Activated naive CD4-positive, alpha-beta T cell treated with anti-CD3 and anti-CD28 coated beads, Interleukin-2, amount 10 ng/mL, durations not matched to agents 7 days and 5 days (primary cell): Measurements from ENCODE around the gene IRGQ.
"Not testable (repeated sequence)": the region's sequence is repeated elsewhere in the genome, so short reads cannot be mapped to it uniquely, and the experiment has no call there.

Experiments
- CTCF ChIA-PET: fragments of 350-600 bp; sonication (Branson Sonifier 250); formaldehyde crosslinking; loops from one replicate; lab custom pipeline; 2021; ENCODE audit warnings: antibody characterized with exemption; lab: Charles Lee
- DNase-seq: peaks from one replicate; pipeline ENCODE4 v3.0.0-alpha.2; 2020
- H3K27ac Mint-ChIP-seq: one replicate; pipeline ENCODE4 v1.8.0; 2021; ENCODE audit warnings: mild to moderate bottlenecking, moderate library complexity, mixed read lengths
- H3K27me3 Mint-ChIP-seq: one replicate; pipeline ENCODE4 v1.8.0; 2021; ENCODE audit warnings: mild to moderate bottlenecking, mixed read lengths
- H3K36me3 Mint-ChIP-seq: one replicate; pipeline ENCODE4 v1.8.0; 2021; ENCODE audit warnings: mixed read lengths
- H3K4me1 Mint-ChIP-seq: one replicate; pipeline ENCODE4 v1.8.0; 2021; ENCODE audit warnings: mixed read lengths
- H3K4me3 Mint-ChIP-seq: one replicate; pipeline ENCODE4 v1.8.0; 2021; ENCODE audit warnings: mild to moderate bottlenecking, moderate library complexity, mixed read lengths
- H3K9me3 Mint-ChIP-seq: one replicate; pipeline ENCODE4 v1.8.0; 2021; ENCODE audit warnings: mixed read lengths

The IRGQ gene, protein sequence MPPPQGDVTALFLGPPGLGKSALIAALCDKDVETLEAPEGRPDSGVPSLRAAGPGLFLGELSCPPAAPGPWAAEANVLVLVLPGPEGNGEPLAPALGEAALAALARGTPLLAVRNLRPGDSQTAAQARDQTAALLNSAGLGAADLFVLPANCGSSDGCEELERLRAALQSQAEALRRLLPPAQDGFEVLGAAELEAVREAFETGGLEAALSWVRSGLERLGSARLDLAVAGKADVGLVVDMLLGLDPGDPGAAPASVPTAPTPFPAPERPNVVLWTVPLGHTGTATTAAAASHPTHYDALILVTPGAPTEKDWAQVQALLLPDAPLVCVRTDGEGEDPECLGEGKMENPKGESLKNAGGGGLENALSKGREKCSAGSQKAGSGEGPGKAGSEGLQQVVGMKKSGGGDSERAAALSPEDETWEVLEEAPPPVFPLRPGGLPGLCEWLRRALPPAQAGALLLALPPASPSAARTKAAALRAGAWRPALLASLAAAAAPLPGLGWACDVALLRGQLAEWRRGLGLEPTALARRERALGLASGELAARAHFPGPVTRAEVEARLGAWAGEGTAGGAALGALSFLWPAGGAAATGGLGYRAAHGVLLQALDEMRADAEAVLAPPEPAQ

DNA sequence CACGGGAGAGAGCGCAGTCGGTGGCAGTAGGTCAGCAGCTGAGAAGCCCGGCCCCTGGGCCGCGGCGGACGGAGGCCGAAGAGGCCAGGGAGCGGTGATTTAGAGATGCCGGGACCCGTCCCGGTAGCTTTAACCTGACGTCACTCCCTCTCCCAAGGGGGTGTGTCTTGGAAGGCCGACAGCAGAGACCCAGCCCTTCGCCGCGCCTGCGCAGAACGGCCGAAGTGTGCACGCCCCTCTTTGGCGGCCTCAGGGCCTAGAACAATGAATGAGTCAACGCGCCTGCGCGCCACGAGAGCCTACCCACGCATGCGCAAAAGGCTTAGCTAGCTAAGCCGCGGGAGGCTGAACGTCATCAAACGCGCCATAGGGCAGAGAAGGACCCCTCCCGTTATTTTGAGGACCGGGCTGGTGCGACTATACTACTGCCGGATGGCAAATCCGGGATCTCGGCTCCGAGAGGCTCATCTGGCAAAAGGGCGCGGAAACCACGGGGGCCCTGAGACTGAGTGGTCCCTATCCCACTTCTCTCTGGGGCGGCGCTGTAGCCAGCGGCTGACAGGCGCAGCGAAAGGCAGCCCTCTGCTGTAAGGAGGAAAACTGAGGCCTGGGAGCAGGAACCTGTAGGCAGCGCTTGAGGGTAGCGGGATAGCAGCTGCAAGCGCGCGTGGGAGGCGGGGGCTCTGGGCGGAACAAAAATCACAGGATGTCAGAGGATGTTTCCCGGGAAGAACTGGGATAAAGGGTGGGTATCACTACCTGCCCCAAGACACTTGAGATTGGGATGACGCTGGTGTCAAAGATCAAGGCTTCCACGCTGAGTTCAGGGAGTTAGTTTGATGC lies at the start of gene IRGQ, which contains the start of gene ZNF576:
Gene IRGQ, minus strand, starts transcription at position 136 of the 843 bp plus-strand sequence. CDS start 796 bp downstream, outside the sequence.
Gene ZNF576, plus strand, starts transcription at position 597 of the 843 bp plus-strand sequence. CDS start 514 bp downstream, outside the sequence.
- DNase-seq, result peak; percentile 100
- CTCF ChIA-PET, result interaction anchor here (1.2 to 5.6 kb wide), 9 partner anchors 14 to 149 kb away, joined by 3 to 129 read pairs (median 20); partner anchors contain the start of genes PINLYP and XRCC1
- H3K27ac Mint-ChIP-seq, result peak within 1 kb of the TSS; percentile 98
- H3K36me3 Mint-ChIP-seq, result peaks cover 28% of the 10 kb centered on the region
- H3K4me1 Mint-ChIP-seq, result peaks cover 43% of the 10 kb centered on the region
- no peaks in the 10 kb centered on the region for H3K9me3 Mint-ChIP-seq
- H3K27me3 Mint-ChIP-seq, result peaks cover 5% of the 10 kb centered on the region
- peak within 1 kb of the TSS; percentile 90 for H3K4me3 Mint-ChIP-seq

DNA sequence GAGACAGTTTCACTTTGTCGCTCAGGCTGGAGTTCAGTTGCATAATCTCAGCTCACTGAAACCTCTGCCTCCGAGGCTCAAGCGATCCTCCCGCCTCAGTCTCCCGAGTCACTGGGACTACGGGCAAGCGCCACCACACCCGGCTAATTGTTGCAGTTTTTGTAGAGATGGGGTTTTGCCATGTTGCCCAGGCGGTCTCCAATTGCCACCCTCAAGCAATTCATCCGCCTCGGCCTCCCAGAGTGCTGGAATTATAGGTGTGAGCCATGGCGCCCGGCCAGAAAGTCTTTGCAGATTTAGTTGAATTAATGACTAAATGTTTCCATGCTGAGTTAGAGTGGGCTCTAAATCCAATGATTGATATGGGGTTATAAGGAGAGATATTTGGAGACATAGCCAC lies 48.2 kb upstream of the IRGQ start:
- peaks cover 4% of the 10 kb centered on the region for H3K36me3 Mint-ChIP-seq
- CTCF ChIA-PET, result no interaction called here

GRCh38 chr19:43643326-43643725 lies 47.4 kb upstream of the IRGQ start:
- Mint-ChIP-seq H3K27me3 (peaks cover 41% of the 10 kb centered on the region), H3K27ac (no peak overlapping the region), H3K4me3 (no peak overlapping the region), H3K9me3 (no peaks in the 10 kb centered on the region), H3K4me1 (peaks cover 12% of the 10 kb centered on the region), H3K36me3 (peaks cover 4% of the 10 kb centered on the region)
- DNase-seq, result no peak
- CTCF ChIA-PET, result no interaction called here

More for the DNA sequence above, 48.2 kb upstream of the IRGQ start:
- no peak for DNase-seq
- H3K9me3 Mint-ChIP-seq, result no peaks in the 10 kb centered on the region
- peaks cover 33% of the 10 kb centered on the region for H3K27me3 Mint-ChIP-seq
- no peak overlapping the region for H3K4me3 Mint-ChIP-seq
- peaks cover 7% of the 10 kb centered on the region for H3K4me1 Mint-ChIP-seq
- no peak overlapping the region for H3K27ac Mint-ChIP-seq

GRCh38 chr19:43642531-43642930 lies 46.6 kb upstream of the IRGQ start:
- H3K27me3 Mint-ChIP-seq, result peaks cover 49% of the 10 kb centered on the region

GRCh38 chr19:43641333-43641732 lies 45.4 kb upstream of the IRGQ start:
- Mint-ChIP-seq H3K4me3 (peak overlapping the region; percentile 32), H3K27me3 (peaks cover 57% of the 10 kb centered on the region), H3K4me1 (peaks cover 15% of the 10 kb centered on the region), H3K27ac (no peak overlapping the region), H3K36me3 (no peaks in the 10 kb centered on the region), H3K9me3 (no peaks in the 10 kb centered on the region)
- DNase-seq, result no peak
- CTCF ChIA-PET, result interaction anchor here (1.3 kb wide), 1 partner anchor 19 kb away, joined by 3 read pairs; no protein-coding TSS in a partner anchor

More at GRCh38 chr19:43642531-43642930, 46.6 kb upstream of the IRGQ start:
- DNase-seq, result no peak
- Mint-ChIP-seq H3K27ac (no peak overlapping the region), H3K36me3 (peaks cover 2% of the 10 kb centered on the region), H3K4me3 (no peak overlapping the region), H3K9me3 (no peaks in the 10 kb centered on the region), H3K4me1 (peaks cover 15% of the 10 kb centered on the region)
- CTCF ChIA-PET, result no interaction called here

DNA sequence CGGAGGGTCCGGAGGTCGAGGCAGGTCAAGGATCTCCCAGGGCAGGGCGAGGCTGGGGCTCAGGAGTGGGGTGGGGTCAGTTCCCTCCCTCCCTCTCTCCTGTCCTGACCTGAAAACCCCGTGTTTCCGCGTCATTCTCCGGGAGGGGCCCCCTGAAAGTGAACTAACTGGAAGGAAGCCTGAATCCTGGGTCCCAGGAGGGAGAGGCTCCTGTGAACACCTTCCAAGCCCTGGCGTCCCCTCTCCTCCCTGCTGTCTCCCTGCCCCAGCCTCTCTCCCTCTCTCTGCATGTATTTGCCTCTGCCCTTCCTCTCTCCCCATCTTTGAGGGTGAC lies 44.5 kb upstream of the IRGQ start:
- CTCF ChIA-PET, result interaction anchor here (1.3 kb wide), 1 partner anchor 20 kb away, joined by 3 read pairs; no protein-coding TSS in a partner anchor
- H3K27ac Mint-ChIP-seq, result no peak overlapping the region

GRCh38 chr19:43639519-43640423 lies 43.8 kb upstream of the IRGQ start, which contains the start of gene CADM4:
Gene CADM4 (minus strand): TSS chr19:43639850. CDS start chr19:43639790, 60 bp downstream.
- Mint-ChIP-seq H3K36me3 (no peaks in the 10 kb centered on the region), H3K9me3 (no peaks in the 10 kb centered on the region), H3K4me1 (peaks cover 15% of the 10 kb centered on the region), H3K4me3 (peak within 1 kb of the TSS; percentile 81), H3K27ac (peak within 1 kb of the TSS; percentile 67), H3K27me3 (peaks cover 71% of the 10 kb centered on the region)
- CTCF ChIA-PET, result interaction anchor here (1.3 kb wide), 1 partner anchor 20 kb away, joined by 3 read pairs; no protein-coding TSS in a partner anchor
- DNase-seq, result peak; percentile 79

More for the DNA sequence above, 44.5 kb upstream of the IRGQ start:
- H3K27me3 Mint-ChIP-seq, result peaks cover 66% of the 10 kb centered on the region
- no peak for DNase-seq
- peak overlapping the region; percentile 70 for H3K4me3 Mint-ChIP-seq
- peaks cover 15% of the 10 kb centered on the region for H3K4me1 Mint-ChIP-seq
- H3K36me3 Mint-ChIP-seq, result no peaks in the 10 kb centered on the region
- no peaks in the 10 kb centered on the region for H3K9me3 Mint-ChIP-seq

DNA sequence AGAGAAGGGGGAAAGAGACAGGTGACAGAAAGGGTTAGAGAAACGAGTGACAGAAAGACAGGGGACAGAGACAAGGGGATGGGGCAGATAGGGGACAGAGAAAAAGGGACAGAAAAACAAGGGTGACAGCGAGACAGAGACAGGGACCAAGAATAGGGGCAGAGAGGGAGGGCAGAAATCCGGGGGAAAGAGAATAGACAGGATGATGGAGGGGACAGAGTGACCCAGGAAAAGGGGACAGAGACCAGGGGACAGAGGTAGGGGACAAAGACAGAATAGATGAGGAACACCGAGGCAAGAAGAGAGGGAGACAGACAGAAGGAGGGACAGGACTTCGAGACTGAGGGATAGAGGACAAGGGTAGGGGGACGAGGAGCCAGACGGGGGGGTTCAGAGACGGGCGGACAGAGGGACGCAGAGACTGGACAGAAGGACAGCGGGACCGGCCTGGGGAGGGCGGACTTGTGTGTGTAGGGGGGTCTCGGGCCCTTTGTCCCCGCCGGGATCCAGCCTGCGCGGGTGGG lies 43.1 kb upstream of the IRGQ start:
- H3K36me3 Mint-ChIP-seq, result no peaks in the 10 kb centered on the region
- H3K4me1 Mint-ChIP-seq, result peaks cover 15% of the 10 kb centered on the region
- H3K9me3 Mint-ChIP-seq, result no peaks in the 10 kb centered on the region
- H3K4me3 Mint-ChIP-seq, result peak overlapping the region; percentile 81
- no peak for DNase-seq
- peak overlapping the region; percentile 67 for H3K27ac Mint-ChIP-seq
- peaks cover 75% of the 10 kb centered on the region for H3K27me3 Mint-ChIP-seq
- CTCF ChIA-PET, result no interaction called here

DNA sequence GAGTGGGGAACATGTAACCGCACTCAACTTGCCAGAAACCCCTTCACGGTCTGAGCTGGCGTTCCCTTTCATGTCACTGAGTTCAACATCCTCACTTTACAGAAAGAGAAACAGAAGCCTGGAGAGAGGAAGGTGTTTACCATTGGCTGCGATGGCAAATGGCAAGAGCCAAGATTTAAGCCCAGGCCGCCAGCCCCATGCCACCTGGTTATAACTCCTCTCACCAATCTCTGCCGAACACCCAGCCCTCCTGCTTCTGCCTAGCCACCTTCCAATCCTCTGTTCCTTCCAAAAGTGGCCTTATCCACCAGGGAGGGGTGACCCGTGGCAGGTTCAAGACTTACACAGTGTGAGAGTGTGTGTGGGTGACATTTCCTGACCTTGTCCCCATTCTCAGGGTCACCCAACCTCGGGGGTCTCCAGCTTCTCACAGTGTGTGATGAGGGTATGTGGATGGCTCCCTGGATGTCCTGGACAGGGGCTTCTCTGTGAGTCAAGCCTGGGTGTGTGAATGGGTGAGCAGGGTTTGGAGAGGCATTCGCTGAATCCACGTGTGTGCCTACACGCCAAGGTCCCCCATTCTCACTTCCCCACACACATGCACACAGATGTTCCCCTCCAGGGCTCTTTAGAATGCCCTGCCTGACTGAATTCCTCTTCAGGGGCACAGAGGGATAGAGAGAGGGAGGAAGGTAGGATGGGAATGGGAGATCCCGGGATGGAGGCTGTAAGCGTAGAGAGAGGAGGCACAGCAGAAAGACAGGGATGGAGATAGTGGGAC lies 42.5 kb upstream of the IRGQ start:
- Mint-ChIP-seq H3K4me3 (peak overlapping the region; percentile 81), H3K36me3 (no peaks in the 10 kb centered on the region), H3K9me3 (no peaks in the 10 kb centered on the region), H3K27me3 (peaks cover 82% of the 10 kb centered on the region), H3K4me1 (peaks cover 15% of the 10 kb centered on the region), H3K27ac (no peak overlapping the region)
- CTCF ChIA-PET, result no interaction called here
- DNase-seq, result no peak

DNA sequence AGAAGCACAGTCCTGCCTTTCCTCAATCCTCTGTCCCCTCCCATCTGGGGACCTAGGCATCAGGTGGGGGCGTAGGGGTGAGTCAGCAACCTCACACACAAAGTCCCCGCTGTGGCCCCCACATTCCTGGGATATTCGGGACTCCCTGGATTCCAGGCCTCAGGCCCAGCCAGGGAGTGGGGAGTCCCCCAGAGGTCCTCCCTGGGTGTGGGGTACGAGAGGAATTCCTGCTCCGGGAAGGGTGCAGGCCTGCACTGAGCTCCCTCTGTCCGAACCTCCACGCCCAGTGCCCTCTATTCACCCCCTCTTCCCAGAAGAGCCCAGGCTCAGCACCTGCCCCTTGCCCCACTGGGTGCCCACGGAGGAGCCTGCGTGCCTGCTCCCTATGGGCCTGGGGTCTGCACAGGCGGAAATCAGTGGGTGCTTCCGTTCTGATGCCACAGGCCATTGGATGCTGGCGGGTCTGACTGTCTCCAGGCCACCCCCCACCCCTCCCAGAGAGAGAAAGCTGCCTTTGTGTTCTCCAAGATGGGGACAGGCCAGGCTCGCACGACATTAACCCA lies 40.3 kb upstream of the IRGQ start:
- H3K36me3 Mint-ChIP-seq, result no peaks in the 10 kb centered on the region
- DNase-seq, result no peak
- no peak overlapping the region for H3K27ac Mint-ChIP-seq
- H3K4me1 Mint-ChIP-seq, result peaks cover 15% of the 10 kb centered on the region
- peaks cover 88% of the 10 kb centered on the region for H3K27me3 Mint-ChIP-seq
- no peaks in the 10 kb centered on the region for H3K9me3 Mint-ChIP-seq
- no peak overlapping the region for H3K4me3 Mint-ChIP-seq
- CTCF ChIA-PET, result no interaction called here

DNA sequence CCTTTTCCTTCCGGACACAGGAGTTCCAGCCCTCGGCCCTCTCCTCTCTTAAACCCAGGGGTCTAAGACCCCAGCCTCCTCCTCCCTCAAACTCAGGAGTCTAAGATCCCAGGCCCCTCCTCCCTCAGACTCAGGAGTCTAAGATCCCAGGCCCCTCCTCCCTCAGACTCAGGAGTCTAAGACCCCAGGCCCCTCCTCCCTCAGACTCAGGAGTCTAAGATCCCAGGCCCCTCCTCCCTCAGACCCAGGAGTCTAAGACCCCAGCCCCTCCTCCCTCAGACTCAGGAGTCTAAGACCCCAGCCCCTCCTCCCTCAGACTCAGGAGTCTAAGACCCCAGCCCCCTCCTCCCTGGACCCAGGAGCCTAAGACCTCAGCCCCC lies 39.6 kb upstream of the IRGQ start:
- H3K36me3 Mint-ChIP-seq, CTCF ChIA-PET, DNase-seq, H3K9me3 Mint-ChIP-seq, H3K4me3 Mint-ChIP-seq: not testable (repeated sequence)
- H3K27ac Mint-ChIP-seq, result peak overlapping the region; percentile 56
- H3K27me3 Mint-ChIP-seq, result peaks cover 82% of the 10 kb centered on the region
- peaks cover 14% of the 10 kb centered on the region for H3K4me1 Mint-ChIP-seq
